Inflammatory macrophage treated with lipopolysaccharide for 4 hours (primary cell): ENCODE measurements around the gene S1PR5.
"Not testable (repeated sequence)": the region's sequence is repeated elsewhere in the genome, so short reads cannot be mapped to it uniquely, and the experiment has no call there.

Experiments used
- DNase-seq: peaks from one replicate; pipeline ENCODE4 v3.0.0-alpha.2; 2020

S1PR5 gene

GRCh38 chr19:10544242-10544752 lies 27.1 kb upstream of the S1PR5 start:
- DNase-seq: peak; percentile 30

- DNase-seq: peak; percentile 69
Observed at GRCh38 chr19:10543420-10544241, 26.4 kb upstream of the S1PR5 start, which contains the start of gene ATG4D. Gene ATG4D, plus strand, starts transcription at chr19:10543904. Its CDS starts 187 bp downstream, at chr19:10544091.

GRCh38 chr19:10543059-10543419 lies 25.8 kb upstream of the S1PR5 start:
- DNase-seq: no peak

GRCh38 chr19:10539016-10539415 lies 21.8 kb upstream of the S1PR5 start:
- peak; percentile 37 for DNase-seq

- DNase-seq: peak; percentile 77
Observed at GRCh38 chr19:10538204-10538983, 21.1 kb upstream of the S1PR5 start.

GRCh38 chr19:10537668-10538067 lies 20.4 kb upstream of the S1PR5 start:
- DNase-seq: no peak

- no peak for DNase-seq
Observed at GRCh38 chr19:10535613-10536012, 18.4 kb upstream of the S1PR5 start.

GRCh38 chr19:10533646-10534386 lies 16.6 kb upstream of the S1PR5 start:
- DNase-seq: no peak

- DNase-seq: no peak
Observed at GRCh38 chr19:10532457-10532856, 15.2 kb upstream of the S1PR5 start.

GRCh38 chr19:10526887-10527286 lies 9.6 kb upstream of the S1PR5 start:
- not testable (repeated sequence) for DNase-seq

- DNase-seq: no peak
Observed at GRCh38 chr19:10525636-10526035, 8.4 kb upstream of the S1PR5 start.

GRCh38 chr19:10523135-10523636 lies 5.9 kb upstream of the S1PR5 start:
- peak; percentile 8 for DNase-seq

- no peak for DNase-seq
Observed at GRCh38 chr19:10521461-10522171, 4.4 kb upstream of the S1PR5 start.

GRCh38 chr19:10520652-10521318 lies 3.5 kb upstream of the S1PR5 start:
- no peak for DNase-seq

GRCh38 chr19:10519421-10519820 lies 2.2 kb upstream of the S1PR5 start:
- no peak for DNase-seq

GRCh38 chr19:10518444-10519361 lies 1.5 kb upstream of the S1PR5 start:
- no peak for DNase-seq

GRCh38 chr19:10517760-10518443 lies 655 bp upstream of the S1PR5 start:
- DNase-seq: no peak

- DNase-seq: no peak
Observed at GRCh38 chr19:10516671-10517286, 468 bp downstream of the S1PR5 start.

GRCh38 chr19:10516064-10516385 lies 1.2 kb downstream of the S1PR5 start:
- no peak for DNase-seq
